Ovary (tissue), 9 donors: Measurements from ENCODE around the gene IL5RA. TPM values are rescaled to one million over a fixed set of nuclear protein-coding genes. Genes with fewer than 3 reads are reported as not detected.

Experiments
- DNase-seq, 5 donors: peaks; one replicate each; pipeline ENCODE4 v3.0.0-alpha.2; 2019 to 2020
- H3K27ac ChIP-seq, 2 donors: fragments of 200-600 bp; one replicate each; pipeline versions ENCODE4 v1.5.1 to v1.8.0; 2019 to 2022
- H3K27me3 ChIP-seq: fragments of 200-600 bp; one replicate; pipeline ENCODE4 v1.8.0; 2022
- H3K36me3 ChIP-seq: fragments of 200-600 bp; sonication (generic); one replicate; pipeline ENCODE4 v1.5.1; 2019
- H3K4me1 ChIP-seq: one replicate; pipeline ENCODE4 v1.8.1; 2013; ENCODE audit warnings: mild to moderate bottlenecking, moderate library complexity; ENCODE audit not compliant: insufficient read depth
- H3K4me3 ChIP-seq: fragments of 200-600 bp; sonication (generic); one replicate; pipeline ENCODE4 v1.5.1; 2017
- H3K9me3 ChIP-seq, 2 donors: fragments of 200-600 bp in 1 of 2; sonication (generic) in 1 of 2; one replicate each; pipeline versions ENCODE4 v1.5.1 to v1.8.1; 2013 to 2019; ENCODE audit warnings: mild to moderate bottlenecking in 1 of 2, moderate library complexity in 1 of 2
- CTCF ChIP-seq, 3 donors: fragments of 450-650 bp in 2 of 3; fragments of 200-600 bp in 1 of 3; IDR thresholded peaks; one replicate each; pipeline versions ENCODE4 v1.5.1 to v1.8.0; 2016 to 2022; ENCODE audit warnings: antibody characterized with exemption in 3 of 3, mild to moderate bottlenecking in 1 of 3
- EP300 ChIP-seq: sonication (generic); formaldehyde crosslinking; IDR thresholded peaks from one replicate; pipeline ENCODE4 v1.6.1; 2017; ENCODE audit warnings: antibody characterized with exemption
- POLR2A ChIP-seq: fragments of 450-650 bp; IDR thresholded peaks from one replicate; pipeline ENCODE4 v1.6.1; 2017; ENCODE audit warnings: antibody characterized with exemption, mild to moderate bottlenecking, moderate library complexity
- WGBS, 3 donors: extraction: QIAGEN DNeasy Blood & Tissue Kit in 1 of 3; methylation state at CpG; one replicate each; pipeline versions ENCODE4 v1.1.5 to v1.1.7; 2013 to 2017; 5-methylcytosine and 5-hydroxymethylcytosine counted together
- intact Hi-C, 4 donors: fragments of 100-400 bp; cut with DNase I; formaldehyde crosslinking; loops; one replicate each; pipeline versions ENCODE4 v1.11.0 to v1.15.1; 2022 to 2023
- polyA plus RNA-seq, 2 donors: library from polyadenylated mRNA; stranded (reverse); fragments of 200-250 nt in 1 of 2; fragments of 350-450 nt in 1 of 2; fragmentation: Illumina TruSeq in 1 of 2; extraction: RNeasy Lipid Tissue Mini Kit (QIAGEN cat#74804) in 1 of 2; gene quantifications; one replicate each; pipeline ENCODE4 v1.2.3, GENCODE V29; 2013 to 2014
- total RNA-seq, 7 donors: library from RNA; depleted of rRNA in 2 of 7; stranded (reverse); fragments of >200 nt in 2 of 7; fragmentation: NEBNext Ultra II Directional in 3 of 7; extraction: Animal tissue kit (Norgen Biotek cat#: 25700) in 3 of 7; gene quantifications; one replicate each; pipeline versions ENCODE4 v1.1.0 to v1.2.4, GENCODE V29; 2016 to 2023
- donor health status: DM: no; HTN: no; CAD: no; lungs with moderate emphysema.
- donor health status: DM: no; HTN: no; CAD: no.
- donor health status: Bipolar disorder and iron deficiency.
- donor health status: DM: yes; HTN: yes; CAD: no.
- donor health status: DM: no; HTN: no; CAD: no.
- donor health status: DM: yes; HTN: yes; CAD: no.

IL5RA gene
- total and polyA plus RNA-seq, 9 donors, result 0.07 to 7.9 (median 0.99) TPM; not detected in 2

- H3K4me1 ChIP-seq, result no peaks in the 10 kb centered on the region
- H3K36me3 ChIP-seq, result no peaks in the 10 kb centered on the region
- no peak for TF ChIP-seq POLR2A
- TF ChIP-seq EP300, result no peak
- no peak for TF ChIP-seq CTCF (IDR thresholded peaks at IDR 0.05)
- H3K27ac ChIP-seq, result no peak overlapping the region
- no peaks in the 10 kb centered on the region for H3K9me3 ChIP-seq
- intact Hi-C loops, result no loop called here
- H3K4me3 ChIP-seq, result no peak overlapping the region
- 78 to 88% (median 87%) methylated on average over 1 of the region's 1 CpG for WGBS, 3 donors
- DNase-seq, result no peak
- H3K27me3 ChIP-seq, result no peaks in the 10 kb centered on the region
These were observed 39.4 kb upstream of the IL5RA start for GRCh38 chr3:3149560-3149959.

- no peaks in the 10 kb centered on the region for H3K9me3 ChIP-seq
- TF ChIP-seq CTCF (IDR thresholded peaks at IDR 0.05), result no peak
- no peak for TF ChIP-seq EP300
- TF ChIP-seq POLR2A, result no peak
- 25 to 59% (median 39%) methylated on average over 8 of the region's 8 CpGs for WGBS, 3 donors
- H3K27me3 ChIP-seq, result peaks cover 2% of the 10 kb centered on the region
- DNase-seq, result no peak
- H3K4me1 ChIP-seq, result no peaks in the 10 kb centered on the region
- no peak overlapping the region for H3K4me3 ChIP-seq
- H3K36me3 ChIP-seq, result no peaks in the 10 kb centered on the region
- intact Hi-C loops, result no loop called here
- H3K27ac ChIP-seq, result no peak overlapping the region
These were observed 35.7 kb upstream of the IL5RA start for GRCh38 chr3:3145831-3146230.

- Histone ChIP-seq H3K36me3 (no peaks in the 10 kb centered on the region), H3K27me3 (peaks cover 2% of the 10 kb centered on the region), H3K9me3 (no peaks in the 10 kb centered on the region), H3K27ac (no peak overlapping the region), H3K4me3 (no peak overlapping the region), H3K4me1 (no peaks in the 10 kb centered on the region)
- no peak for DNase-seq
- no peak for TF ChIP-seq POLR2A
- TF ChIP-seq EP300, result no peak
- no peak for TF ChIP-seq CTCF (IDR thresholded peaks at IDR 0.05)
- intact Hi-C loops, result no loop called here
These were observed 31.8 kb upstream of the IL5RA start for GRCh38 chr3:3141939-3142338.

- H3K4me1 ChIP-seq, result no peaks in the 10 kb centered on the region
- H3K4me3 ChIP-seq, result no peak overlapping the region
- no peaks in the 10 kb centered on the region for H3K9me3 ChIP-seq
- H3K27me3 ChIP-seq, result no peaks in the 10 kb centered on the region
- intact Hi-C loops, result no loop called here
- WGBS, 3 donors, result 89 to 93% (median 90%) methylated on average over 6 of the region's 6 CpGs
- H3K36me3 ChIP-seq, result no peaks in the 10 kb centered on the region
- DNase-seq, result no peak
- no peak for TF ChIP-seq CTCF (IDR thresholded peaks at IDR 0.05)
- no peak for TF ChIP-seq EP300
- no peak for TF ChIP-seq POLR2A
- no peak overlapping the region for H3K27ac ChIP-seq
These were observed 27.4 kb upstream of the IL5RA start for GRCh38 chr3:3137526-3137925.
